ENCODE data around the gene CAT. TPM values are rescaled to one million over a fixed set of nuclear protein-coding genes. Genes with fewer than 3 reads are reported as not detected.

The CAT gene
- polyA plus RNA-seq, 3 donors, result 122 to 432 (median 429) TPM

- peaks cover 0 to 2% (median 0%) of the 10 kb centered on the region in 3 donors for H3K27me3 Mint-ChIP-seq (ENCODE audit: low read depth in 3 of 3)
- H3K27me3 ChIP-seq (ENCODE audit: control insufficient read depth in 2 of 2, insufficient read depth in 2 of 2, low read length in 2 of 2), result no peaks in the 10 kb centered on the region
- intact Hi-C loops (cut with micrococcal nuclease), result loop anchor here in 1 of 2 donors (10.0 kb wide), 1 partner anchor 385 kb away; no protein-coding TSS in a partner anchor
Observed at GRCh38 chr11:34510218-34510617, 71.5 kb downstream of the CAT start.

GRCh38 chr11:34510673-34511072, 71.9 kb downstream of the CAT start:
- TF ChIP-seq CTCF (IDR thresholded peaks at IDR 0.05), result no peak
- H3K9me3 Mint-ChIP-seq, result no peaks in the 10 kb centered on the region
- intact Hi-C loops (cut with micrococcal nuclease), result loop anchor here in 1 of 2 donors (10.0 kb wide), 1 partner anchor 384 kb away; no protein-coding TSS in a partner anchor

More at GRCh38 chr11:34510218-34510617, 71.5 kb downstream of the CAT start:
- no peaks in the 10 kb centered on the region for H3K9me3 Mint-ChIP-seq
- no peak overlapping the region for H3K27ac Mint-ChIP-seq
- no peak overlapping the region for H3K4me2 ChIP-seq (replicated peaks; ENCODE audit: extremely low read depth, low read length, poor library complexity, severe bottlenecking)
- DNase-seq, result no peak
- no peaks in the 10 kb centered on the region for H3K36me3 ChIP-seq (replicated peaks in 1 of 2; ENCODE audit: control insufficient read depth in 1 of 2, insufficient read depth in 2 of 2, low read length in 2 of 2)
- no peak overlapping the region for H3K4me3 ChIP-seq (replicated peaks in 1 of 3; ENCODE audit: low read depth in 2 of 3, low read length in 3 of 3)
- no peak overlapping the region for H2AFZ ChIP-seq (ENCODE audit: insufficient read depth, low read depth, low read length, poor library complexity, severe bottlenecking)
- H3K79me2 ChIP-seq (ENCODE audit: insufficient read depth, low read length), result no peaks in the 10 kb centered on the region
- no peaks in the 10 kb centered on the region for H4K20me1 ChIP-seq (ENCODE audit: insufficient read depth, low read length)
- no peak for TF ChIP-seq CTCF (IDR thresholded peaks at IDR 0.05)
- H3K9ac ChIP-seq (ENCODE audit: insufficient read depth, low read length, poor library complexity, severe bottlenecking), result no peak overlapping the region
- H3K4me1 Mint-ChIP-seq, result peaks cover 37% of the 10 kb centered on the region
- no peak overlapping the region for H3K4me3 Mint-ChIP-seq
- H3K4me1 ChIP-seq (ENCODE audit: control insufficient read depth in 1 of 2, insufficient read depth in 2 of 2, low read length in 2 of 2), result peaks cover 21 to 30% of the 10 kb centered on the region in 2 donors
- H3K36me3 Mint-ChIP-seq, result no peaks in the 10 kb centered on the region
- H3K27ac ChIP-seq (ENCODE audit: low read depth in 1 of 2, low read length in 2 of 2), result no peak overlapping the region
- H3K9me3 ChIP-seq (replicated peaks in 1 of 2; ENCODE audit: control insufficient read depth in 1 of 2, insufficient read depth in 1 of 2, low read length in 2 of 2), result no peaks in the 10 kb centered on the region

More at GRCh38 chr11:34510673-34511072, 71.9 kb downstream of the CAT start:
- no peaks in the 10 kb centered on the region for H3K9me3 ChIP-seq (replicated peaks in 1 of 2; ENCODE audit: control insufficient read depth in 1 of 2, insufficient read depth in 1 of 2, low read length in 2 of 2)
- H3K27ac ChIP-seq (ENCODE audit: low read depth in 1 of 2, low read length in 2 of 2), result no peak overlapping the region
- H3K4me2 ChIP-seq (replicated peaks; ENCODE audit: extremely low read depth, low read length, poor library complexity, severe bottlenecking), result no peak overlapping the region
- no peak overlapping the region for H2AFZ ChIP-seq (ENCODE audit: insufficient read depth, low read depth, low read length, poor library complexity, severe bottlenecking)
- no peaks in the 10 kb centered on the region for H3K79me2 ChIP-seq (ENCODE audit: insufficient read depth, low read length)
- peaks cover 21 to 29% of the 10 kb centered on the region in 2 donors for H3K4me1 ChIP-seq (ENCODE audit: control insufficient read depth in 1 of 2, insufficient read depth in 2 of 2, low read length in 2 of 2)
- H3K9ac ChIP-seq (ENCODE audit: insufficient read depth, low read length, poor library complexity, severe bottlenecking), result no peak overlapping the region
- H3K4me3 ChIP-seq (replicated peaks in 1 of 3; ENCODE audit: low read depth in 2 of 3, low read length in 3 of 3), result no peak overlapping the region
- H3K4me3 Mint-ChIP-seq, result no peak overlapping the region
- no peaks in the 10 kb centered on the region for H3K36me3 ChIP-seq (replicated peaks in 1 of 2; ENCODE audit: control insufficient read depth in 1 of 2, insufficient read depth in 2 of 2, low read length in 2 of 2)
- H3K27ac Mint-ChIP-seq, result peak overlapping the region in 1 of 7 donors; percentile 26
- WGBS (ENCODE audit: insufficient coverage), result 100% methylated on average over 2 of the region's 2 CpGs
- H3K27me3 ChIP-seq (ENCODE audit: control insufficient read depth in 2 of 2, insufficient read depth in 2 of 2, low read length in 2 of 2), result no peaks in the 10 kb centered on the region
- DNase-seq, result no peak
- H3K36me3 Mint-ChIP-seq, result no peaks in the 10 kb centered on the region
- no peaks in the 10 kb centered on the region for H4K20me1 ChIP-seq (ENCODE audit: insufficient read depth, low read length)
- peaks cover 34% of the 10 kb centered on the region for H3K4me1 Mint-ChIP-seq
- peaks cover 0 to 2% (median 0%) of the 10 kb centered on the region in 3 donors for H3K27me3 Mint-ChIP-seq (ENCODE audit: low read depth in 3 of 3)
